ENCODE data around the gene SMCO4. TPM values are rescaled to one million over a fixed set of nuclear protein-coding genes. Genes with fewer than 3 reads are reported as not detected.
"Not testable (repeated sequence)": the region's sequence is repeated elsewhere in the genome, so short reads cannot be mapped to it uniquely, and the experiment has no call there.

SMCO4 gene
- 6.3 TPM for total RNA-seq (ENCODE audit: insufficient read depth, low replicate concordance)

- peak; percentile 87 for DNase-seq (ENCODE audit: low spot score)
Measured at GRCh38 chr11:93543292-93543977, at the start of gene SMCO4. Gene SMCO4, minus strand, starts transcription at chr11:93543391. Its CDS starts 64,202 bp downstream, at chr11:93479189.

GRCh38 chr11:93591247-93591898, 48.2 kb upstream of the SMCO4 start:
- no peak for DNase-seq (ENCODE audit: low spot score)

DNA sequence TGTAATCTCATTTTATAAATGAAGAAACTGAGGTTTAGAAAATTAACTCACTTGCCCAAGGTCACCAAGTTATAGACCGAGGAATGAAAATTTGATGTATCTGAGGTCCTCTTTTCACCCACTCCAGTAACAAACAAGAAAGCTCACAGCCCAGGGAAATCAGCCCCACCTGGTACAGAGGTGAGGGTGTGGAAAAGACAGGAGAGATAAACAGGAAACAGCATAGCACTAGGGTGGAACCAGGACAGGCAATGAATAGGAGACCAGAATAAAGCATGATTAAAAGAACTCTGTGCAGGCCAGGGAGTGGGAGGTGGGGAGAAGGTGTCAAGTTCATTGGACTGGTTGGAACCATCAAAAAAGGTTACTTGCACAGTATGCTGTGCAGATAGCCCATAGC, 46.2 kb upstream of the SMCO4 start:
- no peak for DNase-seq (ENCODE audit: low spot score)

DNA sequence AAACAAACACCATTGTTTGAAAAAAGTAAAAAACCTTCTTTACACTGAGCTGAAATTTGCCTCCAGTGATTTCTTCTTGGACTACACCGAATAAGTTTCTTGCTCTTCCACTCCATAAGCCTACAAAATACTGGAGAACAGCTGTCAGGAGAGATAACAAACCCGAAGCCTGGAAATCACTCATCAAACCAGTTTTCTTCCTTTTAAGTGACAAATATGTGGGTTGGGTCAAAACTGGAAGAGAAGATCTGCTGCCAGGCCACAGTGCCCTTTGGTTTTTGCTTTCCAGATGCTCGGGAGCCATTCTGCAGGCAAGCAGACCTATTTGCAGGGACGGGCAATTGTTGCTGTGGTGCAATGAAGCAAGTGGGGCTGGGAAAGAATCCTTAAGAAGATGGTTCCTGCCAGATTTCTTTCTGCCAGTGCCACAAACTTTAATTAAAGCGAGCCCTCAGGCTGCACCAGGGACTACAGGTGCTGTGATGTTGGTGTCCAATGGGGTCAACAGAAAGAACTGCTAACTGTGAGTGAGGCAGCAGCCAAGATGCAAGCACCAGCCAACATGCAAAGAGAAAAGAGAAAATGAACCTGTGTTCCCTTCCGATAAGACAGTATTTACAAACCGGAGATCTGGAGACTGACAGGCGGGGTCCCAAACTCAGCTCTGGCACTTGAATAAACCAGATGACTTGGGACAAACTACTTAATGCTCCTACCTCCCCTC, 44.8 kb upstream of the SMCO4 start:
- peak; percentile 30 for DNase-seq (ENCODE audit: low spot score)

GRCh38 chr11:93587425-93587824, 44.2 kb upstream of the SMCO4 start:
- not testable (repeated sequence) for DNase-seq (ENCODE audit: low spot score)

DNA sequence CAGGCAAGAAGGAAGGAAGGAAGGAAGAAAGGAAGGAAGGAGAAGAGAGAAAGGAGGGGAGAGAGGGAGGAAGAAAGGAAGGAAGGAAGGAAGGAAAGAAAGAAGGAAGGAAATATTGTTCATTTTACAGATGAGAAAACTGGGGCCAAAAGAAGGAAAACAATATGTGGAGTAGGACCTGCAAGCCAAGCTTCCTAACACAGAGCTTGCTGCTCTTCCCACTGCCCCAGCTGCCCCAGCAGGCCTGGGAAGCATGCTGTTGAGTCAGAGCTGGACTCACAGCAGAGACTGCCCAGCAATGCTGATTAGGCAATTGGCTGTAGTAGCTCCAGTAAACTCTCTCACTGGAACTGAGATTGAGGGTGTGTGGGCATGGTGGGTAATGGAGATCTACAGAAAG, 42.6 kb upstream of the SMCO4 start:
- DNase-seq (ENCODE audit: low spot score), result peak; percentile 41

DNA sequence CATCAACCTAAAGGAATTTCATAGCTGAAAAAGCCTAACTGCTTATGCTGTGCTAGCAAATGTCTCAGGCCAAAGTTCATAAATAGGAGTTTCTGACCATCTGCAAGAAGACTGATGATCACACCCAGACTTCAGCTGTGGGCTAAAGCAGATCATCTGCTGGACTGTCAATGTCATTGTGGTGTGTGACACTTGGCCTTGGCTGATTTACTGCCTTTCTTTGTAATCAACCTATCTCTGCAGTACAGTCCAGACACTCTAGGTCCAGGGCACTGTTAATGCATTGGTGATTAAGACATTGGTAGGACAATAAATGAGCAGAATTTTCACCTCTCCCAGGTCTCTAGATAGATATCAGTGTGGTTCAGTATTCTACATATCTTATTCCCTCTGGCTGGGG, 40.3 kb upstream of the SMCO4 start:
- DNase-seq (ENCODE audit: low spot score), result no peak

- no peak for DNase-seq (ENCODE audit: low spot score)
Measured at GRCh38 chr11:93579187-93579751, 36.1 kb upstream of the SMCO4 start.

DNA sequence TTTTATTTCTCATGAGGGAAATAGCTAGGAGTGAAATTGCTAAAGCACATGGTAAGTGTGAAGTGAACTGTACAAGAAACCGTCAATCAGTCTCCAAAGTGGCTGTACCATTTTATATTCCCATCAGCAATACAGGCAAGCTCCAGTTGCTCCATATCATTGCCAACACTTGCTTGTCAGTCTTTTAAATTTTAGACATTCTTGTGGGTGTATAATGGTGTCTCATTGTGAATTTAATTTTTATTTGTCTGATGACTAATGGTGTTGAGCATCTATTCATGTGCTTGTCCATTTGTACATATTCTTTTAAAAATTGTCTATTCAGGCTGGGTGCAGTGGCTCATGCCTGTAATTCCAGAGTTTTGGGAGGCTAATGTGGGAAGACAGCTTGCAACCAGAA, 34.1 kb upstream of the SMCO4 start:
- no peak for DNase-seq (ENCODE audit: low spot score)

DNA sequence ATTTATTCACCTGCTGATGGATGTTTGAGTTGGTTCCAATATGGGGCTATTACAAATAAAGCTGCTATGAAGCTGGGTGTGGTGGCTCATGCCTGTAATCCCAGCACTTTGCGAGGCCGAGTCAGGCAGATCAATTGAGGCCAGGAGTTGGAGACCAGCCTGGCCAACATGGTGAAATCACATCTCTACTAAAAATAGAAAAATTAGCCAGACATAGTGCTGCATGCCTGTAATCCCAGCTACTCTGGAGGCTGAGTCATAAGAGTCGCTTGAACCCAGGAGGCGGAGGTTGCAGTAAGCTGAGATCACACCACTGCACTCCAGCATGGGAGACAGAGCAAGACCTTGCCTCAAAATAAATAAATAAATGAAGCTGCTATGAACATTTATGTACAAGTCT, 33.7 kb upstream of the SMCO4 start:
- DNase-seq (ENCODE audit: low spot score), result peak; percentile 15

- no peak for DNase-seq (ENCODE audit: low spot score)
Measured at GRCh38 chr11:93574638-93575220, 31.5 kb upstream of the SMCO4 start.

GRCh38 chr11:93573184-93573583, 30.0 kb upstream of the SMCO4 start:
- DNase-seq (ENCODE audit: low spot score), result no peak

DNA sequence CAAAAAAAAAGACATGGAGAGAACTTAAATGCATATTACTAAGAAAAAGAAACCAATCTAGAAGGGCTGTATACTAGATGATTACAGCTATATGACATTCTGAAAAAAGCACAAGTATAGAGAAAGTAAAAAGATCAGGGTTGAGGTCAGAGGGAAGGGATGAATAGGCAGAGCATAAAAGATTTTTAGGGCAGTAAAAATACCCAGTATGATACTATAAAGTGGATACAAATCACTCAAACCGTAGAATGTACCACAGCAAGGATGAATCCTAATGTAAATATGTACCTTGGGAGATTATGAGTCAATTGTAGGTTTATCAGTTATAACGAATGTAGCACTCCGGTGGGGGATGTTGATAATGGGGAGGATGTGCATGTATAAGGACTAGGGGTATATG, 29.4 kb upstream of the SMCO4 start:
- no peak for DNase-seq (ENCODE audit: low spot score)

DNA sequence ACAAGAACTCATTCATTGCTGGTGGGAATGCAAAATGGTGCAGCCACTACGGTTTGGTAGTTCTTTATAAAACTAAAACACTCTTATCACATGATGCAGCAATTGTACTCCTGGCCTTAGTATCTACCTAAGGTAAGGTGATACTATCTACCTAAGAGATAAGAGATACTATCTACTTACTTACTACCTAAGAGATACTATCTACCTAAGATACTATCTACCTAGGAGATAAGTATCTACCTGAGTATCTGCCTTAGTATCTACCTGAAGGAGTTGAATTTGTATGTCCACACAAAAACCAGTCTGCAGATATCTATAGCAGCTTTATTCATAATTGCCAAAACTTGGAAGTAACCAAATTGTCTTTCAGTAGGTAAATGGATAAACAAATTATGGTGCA, 29.0 kb upstream of the SMCO4 start:
- DNase-seq (ENCODE audit: low spot score), result no peak

DNA sequence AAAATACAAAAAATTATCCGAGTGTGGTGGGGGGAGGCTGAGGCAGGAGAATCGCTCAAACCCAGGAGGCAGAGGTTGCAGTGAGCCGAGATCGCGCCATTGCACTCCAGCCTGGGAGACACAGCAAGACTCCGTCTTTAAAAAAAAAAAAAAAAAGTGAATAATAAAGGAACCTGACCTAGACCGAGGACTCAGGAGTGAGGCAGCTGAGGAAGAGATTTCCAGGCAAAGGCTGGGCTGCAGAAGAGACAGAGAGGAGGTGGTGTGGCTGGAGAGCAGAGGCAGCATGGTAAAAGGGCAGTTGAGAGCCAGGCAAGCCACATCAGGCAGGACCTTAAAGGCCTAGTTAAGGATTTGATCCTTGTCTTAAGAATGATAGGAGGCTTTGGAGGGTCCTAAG, 28.4 kb upstream of the SMCO4 start:
- DNase-seq (ENCODE audit: low spot score), result no peak

DNA sequence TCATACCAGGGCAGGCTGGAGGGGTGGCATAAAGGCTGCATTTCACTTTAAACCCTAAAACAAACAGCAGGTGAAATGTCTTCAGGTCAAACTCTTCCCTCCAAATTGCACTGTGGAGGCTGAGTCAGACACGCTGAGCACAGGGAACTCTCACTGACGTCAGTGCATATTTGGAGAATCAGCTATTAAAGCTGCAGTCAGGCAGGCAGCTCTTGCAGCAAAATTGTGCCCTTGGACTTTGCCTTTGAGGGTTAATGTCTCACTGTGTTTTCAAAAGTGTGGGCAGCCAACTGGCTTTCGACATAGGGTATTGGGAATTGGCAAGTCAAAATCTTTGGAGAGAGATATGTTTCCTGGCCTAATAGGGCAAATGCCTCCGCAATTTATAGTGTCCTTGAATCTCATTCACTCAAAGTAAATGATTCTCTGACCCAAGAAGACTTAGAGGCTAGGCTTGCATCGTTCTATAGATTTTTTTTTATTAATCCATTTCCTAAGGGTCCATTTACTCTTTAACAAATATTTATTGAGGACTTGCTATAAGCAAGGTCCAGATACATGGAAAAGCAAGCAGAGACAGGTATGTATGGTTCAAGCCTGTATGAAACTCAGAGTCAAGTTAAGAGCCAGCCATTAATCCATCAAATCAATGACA, 27.7 kb upstream of the SMCO4 start:
- peak; percentile 73 for DNase-seq (ENCODE audit: low spot score)

- DNase-seq (ENCODE audit: low spot score), result no peak
Measured at GRCh38 chr11:93569496-93569895, 26.3 kb upstream of the SMCO4 start.

DNA sequence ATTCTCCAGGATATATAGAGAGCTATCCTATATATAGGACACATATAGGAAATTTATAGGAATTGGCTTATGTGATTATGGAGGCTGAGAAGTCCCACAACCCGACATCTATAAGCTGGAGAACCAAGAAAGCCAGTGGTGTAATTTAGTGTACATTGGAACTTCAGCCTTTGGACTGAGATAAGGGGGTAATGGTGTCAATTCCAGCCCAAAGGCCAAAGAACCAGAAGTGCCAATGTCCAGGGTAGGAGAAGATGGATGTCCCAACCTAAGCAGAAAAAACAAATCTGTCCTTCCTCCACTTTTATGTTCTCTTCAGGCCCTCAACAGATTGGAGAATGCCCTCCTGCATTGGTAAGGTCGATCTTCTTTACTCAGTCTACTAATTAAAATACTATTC, 25.5 kb upstream of the SMCO4 start:
- no peak for DNase-seq (ENCODE audit: low spot score)

- DNase-seq (ENCODE audit: low spot score), result peak; percentile 21
Measured at GRCh38 chr11:93567401-93567895, 24.3 kb upstream of the SMCO4 start.

- no peak for DNase-seq (ENCODE audit: low spot score)
Measured at GRCh38 chr11:93564895-93565294, 21.7 kb upstream of the SMCO4 start.

GRCh38 chr11:93563857-93564256, 20.7 kb upstream of the SMCO4 start:
- no peak for DNase-seq (ENCODE audit: low spot score)

Data from umbilical cord (tissue), 2 donors.